ENCODE measurements around the gene TMEM87A.

Gene TMEM87A

GRCh38 chr15:42166225-42166940 lies 106.8 kb downstream of the TMEM87A start:
- no peak overlapping the region for H3K27ac ChIP-seq
- no peak for DNase-seq (ENCODE audit: low spot score)
- CTCF ChIA-PET = no interaction called here
- POLR2A ChIA-PET (ENCODE audit: low non-redundant PET) = no interaction called here
- no peak for TF ChIP-seq CTCF (conservative IDR thresholded peaks at IDR 0.05; ENCODE audit: low read depth)

- no peak for TF ChIP-seq CTCF (conservative IDR thresholded peaks at IDR 0.05; ENCODE audit: low read depth)
- peak overlapping the region; percentile 33; the same call in 1 of the 2 replicates for H3K27ac ChIP-seq
- CTCF ChIA-PET = interaction anchor here (0.7 kb wide), 1 partner anchor 110 kb away, joined by 5 read pairs; no protein-coding TSS in a partner anchor
- POLR2A ChIA-PET (ENCODE audit: low non-redundant PET) = no interaction called here
- no peak for DNase-seq (ENCODE audit: low spot score)
Measured at GRCh38 chr15:42165106-42165505, 108.1 kb downstream of the TMEM87A start.

DNA sequence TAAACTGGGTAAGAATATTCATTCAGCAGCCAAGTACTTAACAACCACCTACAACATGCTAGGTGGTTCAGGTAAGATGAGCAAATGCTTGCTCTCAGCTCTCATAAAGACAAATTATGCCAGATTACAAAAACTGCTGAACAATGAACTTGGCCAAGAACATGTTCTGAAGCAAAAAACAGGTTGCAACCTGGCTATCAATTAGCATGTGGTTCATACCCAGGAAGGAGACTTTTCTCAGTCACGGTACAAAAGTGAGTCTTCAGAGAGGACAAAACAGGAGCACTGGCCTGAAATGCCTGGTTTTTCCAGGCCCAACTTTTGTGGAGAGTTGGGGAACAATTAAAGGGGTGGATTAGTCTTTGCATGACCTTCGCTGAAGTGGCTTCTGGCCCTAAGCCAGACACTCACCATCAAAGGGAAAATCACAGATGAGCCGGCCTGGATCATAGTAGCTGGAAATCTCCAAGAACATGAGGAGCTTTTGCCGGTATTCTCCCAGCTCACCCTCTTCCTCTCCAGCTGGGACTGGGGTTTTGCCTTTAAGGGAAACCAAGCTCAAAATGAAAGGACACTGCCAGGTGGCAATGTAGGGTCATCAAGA lies 109.2 kb downstream of the TMEM87A start:
- ChIA-PET CTCF (interaction anchor here (1.1 kb wide), 1 partner anchor 11 kb away, joined by 3 read pairs; no protein-coding TSS in a partner anchor), POLR2A (ENCODE audit: low non-redundant PET) (no interaction called here)
- no peak for TF ChIP-seq CTCF (conservative IDR thresholded peaks at IDR 0.05; ENCODE audit: low read depth)
- no peak for DNase-seq (ENCODE audit: low spot score)
- H3K27ac ChIP-seq = peak overlapping the region; percentile 33

DNA sequence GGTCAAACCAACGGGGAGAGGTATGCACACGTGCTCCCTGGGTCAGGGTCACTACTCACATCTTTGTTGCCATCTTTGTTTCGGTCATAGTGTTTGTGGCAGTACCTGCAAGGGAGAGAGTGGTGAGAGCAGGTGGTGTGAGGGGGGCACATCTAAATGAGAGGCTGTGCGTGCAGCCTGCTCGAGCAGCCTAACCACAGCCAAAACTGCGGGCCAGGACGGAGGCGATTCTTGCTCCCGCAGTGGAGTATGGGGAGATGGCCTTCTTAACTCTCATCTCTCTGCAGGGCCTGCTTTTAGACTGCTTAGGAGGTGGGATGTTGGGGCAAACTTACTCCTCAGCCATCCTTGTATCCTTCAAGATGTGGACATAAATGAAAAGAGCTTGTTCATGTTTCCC lies 109.9 kb downstream of the TMEM87A start:
- ChIA-PET CTCF (interaction anchor here (1.1 kb wide), 1 partner anchor 12 kb away, joined by 3 read pairs; no protein-coding TSS in a partner anchor), POLR2A (ENCODE audit: low non-redundant PET) (no interaction called here)
- H3K27ac ChIP-seq = no peak overlapping the region
- DNase-seq (ENCODE audit: low spot score) = no peak
- no peak for TF ChIP-seq CTCF (conservative IDR thresholded peaks at IDR 0.05; ENCODE audit: low read depth)
